ENCODE results near the gene SERPINA1.

DNA sequence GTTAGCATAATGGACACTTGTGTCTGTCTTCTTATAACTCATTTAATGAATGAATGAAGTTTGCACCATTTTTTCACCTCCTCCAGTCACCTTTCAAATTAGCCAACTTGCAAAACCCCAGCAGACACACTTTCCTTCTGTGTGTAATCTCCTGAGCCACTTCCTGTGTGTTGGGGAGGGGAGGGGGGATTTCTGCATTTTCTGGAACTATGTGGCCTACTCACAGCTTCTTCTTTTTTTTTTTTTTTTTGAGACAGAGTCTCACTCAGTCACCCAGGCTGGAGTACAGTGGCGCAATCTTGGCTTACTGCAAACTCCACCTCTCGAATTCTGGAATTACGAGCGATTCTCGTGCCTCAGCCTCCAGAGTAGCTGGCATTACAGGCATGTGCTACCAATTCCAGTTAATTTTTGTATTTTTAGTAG lies 4.1 kb upstream of the SERPINA1 start:
- TF ChIP-seq TEAD4 (CRISPR knock-in tag; IDR thresholded peaks at IDR 0.05) (no peak), NR1H2 (CRISPR knock-in tag; IDR thresholded peaks at IDR 0.05) (no peak), CBFB (CRISPR knock-in tag; IDR thresholded peaks at IDR 0.05; ENCODE audit: low read depth) (no peak), FOXP4 (CRISPR knock-in tag; IDR thresholded peaks at IDR 0.05) (no peak), E2F5 (CRISPR knock-in tag; IDR thresholded peaks at IDR 0.05) (no peak), MLX (CRISPR knock-in tag; IDR thresholded peaks at IDR 0.05) (no peak), TEAD1 (CRISPR knock-in tag; IDR thresholded peaks at IDR 0.05) (no peak), USF2 (CRISPR knock-in tag; IDR thresholded peaks at IDR 0.05) (no peak), E2F4 (CRISPR knock-in tag; IDR thresholded peaks at IDR 0.05; ENCODE audit: borderline replicate concordance, low read depth) (no peak), NR2C2 (CRISPR knock-in tag; IDR thresholded peaks at IDR 0.05) (no peak), NFYB (CRISPR knock-in tag; conservative IDR thresholded peaks at IDR 0.05; ENCODE audit: low read depth) (no peak)
- TF ChIP-seq, protein P1, sequence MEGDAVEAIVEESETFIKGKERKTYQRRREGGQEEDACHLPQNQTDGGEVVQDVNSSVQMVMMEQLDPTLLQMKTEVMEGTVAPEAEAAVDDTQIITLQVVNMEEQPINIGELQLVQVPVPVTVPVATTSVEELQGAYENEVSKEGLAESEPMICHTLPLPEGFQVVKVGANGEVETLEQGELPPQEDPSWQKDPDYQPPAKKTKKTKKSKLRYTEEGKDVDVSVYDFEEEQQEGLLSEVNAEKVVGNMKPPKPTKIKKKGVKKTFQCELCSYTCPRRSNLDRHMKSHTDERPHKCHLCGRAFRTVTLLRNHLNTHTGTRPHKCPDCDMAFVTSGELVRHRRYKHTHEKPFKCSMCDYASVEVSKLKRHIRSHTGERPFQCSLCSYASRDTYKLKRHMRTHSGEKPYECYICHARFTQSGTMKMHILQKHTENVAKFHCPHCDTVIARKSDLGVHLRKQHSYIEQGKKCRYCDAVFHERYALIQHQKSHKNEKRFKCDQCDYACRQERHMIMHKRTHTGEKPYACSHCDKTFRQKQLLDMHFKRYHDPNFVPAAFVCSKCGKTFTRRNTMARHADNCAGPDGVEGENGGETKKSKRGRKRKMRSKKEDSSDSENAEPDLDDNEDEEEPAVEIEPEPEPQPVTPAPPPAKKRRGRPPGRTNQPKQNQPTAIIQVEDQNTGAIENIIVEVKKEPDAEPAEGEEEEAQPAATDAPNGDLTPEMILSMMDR (IDR thresholded peaks at IDR 0.05), result no peak
- TF ChIP-seq, protein P2, sequence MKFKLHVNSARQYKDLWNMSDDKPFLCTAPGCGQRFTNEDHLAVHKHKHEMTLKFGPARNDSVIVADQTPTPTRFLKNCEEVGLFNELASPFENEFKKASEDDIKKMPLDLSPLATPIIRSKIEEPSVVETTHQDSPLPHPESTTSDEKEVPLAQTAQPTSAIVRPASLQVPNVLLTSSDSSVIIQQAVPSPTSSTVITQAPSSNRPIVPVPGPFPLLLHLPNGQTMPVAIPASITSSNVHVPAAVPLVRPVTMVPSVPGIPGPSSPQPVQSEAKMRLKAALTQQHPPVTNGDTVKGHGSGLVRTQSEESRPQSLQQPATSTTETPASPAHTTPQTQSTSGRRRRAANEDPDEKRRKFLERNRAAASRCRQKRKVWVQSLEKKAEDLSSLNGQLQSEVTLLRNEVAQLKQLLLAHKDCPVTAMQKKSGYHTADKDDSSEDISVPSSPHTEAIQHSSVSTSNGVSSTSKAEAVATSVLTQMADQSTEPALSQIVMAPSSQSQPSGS (CRISPR knock-in tag; IDR thresholded peaks at IDR 0.05; ENCODE audit: borderline replicate concordance, low read depth), result no peak
- TF ChIP-seq, protein P3, sequence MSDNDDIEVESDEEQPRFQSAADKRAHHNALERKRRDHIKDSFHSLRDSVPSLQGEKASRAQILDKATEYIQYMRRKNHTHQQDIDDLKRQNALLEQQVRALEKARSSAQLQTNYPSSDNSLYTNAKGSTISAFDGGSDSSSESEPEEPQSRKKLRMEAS (CRISPR knock-in tag; IDR thresholded peaks at IDR 0.05), result no peak
